ENCODE data around the gene THAP9. TPM values are rescaled to one million over a fixed set of nuclear protein-coding genes. Genes with fewer than 3 reads are reported as not detected.
"Not testable (repeated sequence)": the region's sequence is repeated elsewhere in the genome, so short reads cannot be mapped to it uniquely, and the experiment has no call there.

The THAP9 gene
- total RNA-seq, 1 experiment from 2014 or later, result 8.9 TPM

GRCh38 chr4:82893942-82894341 lies 6.6 kb upstream of the THAP9 start:
- no peak for DNase-seq (ENCODE audit: extremely low read depth, low read depth)

- DNase-seq (ENCODE audit: extremely low read depth, low read depth), result no peak
Measured at GRCh38 chr4:82896755-82897154, 3.8 kb upstream of the THAP9 start.

- DNase-seq (ENCODE audit: extremely low read depth, low read depth), result no peak
Measured at GRCh38 chr4:82898322-82899243, 2.0 kb upstream of the THAP9 start.

- no peak for DNase-seq (ENCODE audit: extremely low read depth, low read depth)
Measured at GRCh38 chr4:82899374-82900065, 1.0 kb upstream of the THAP9 start.

- DNase-seq (ENCODE audit: extremely low read depth, low read depth), result no peak
Measured at GRCh38 chr4:82900066-82900410, 497 bp upstream of the THAP9 start.

GRCh38 chr4:82901183-82901718 lies 716 bp downstream of the THAP9 start:
- no peak for DNase-seq (ENCODE audit: extremely low read depth, low read depth)

- no peak for DNase-seq (ENCODE audit: extremely low read depth, low read depth)
Measured at GRCh38 chr4:82903737-82904136, 3.2 kb downstream of the THAP9 start.

GRCh38 chr4:82905205-82905604 lies 4.7 kb downstream of the THAP9 start:
- DNase-seq (ENCODE audit: extremely low read depth, low read depth), result no peak

- no peak for DNase-seq (ENCODE audit: extremely low read depth, low read depth)
Measured at GRCh38 chr4:82906469-82906868, 5.9 kb downstream of the THAP9 start.

- no peak for DNase-seq (ENCODE audit: extremely low read depth, low read depth)
Measured at GRCh38 chr4:82909326-82909725, 8.8 kb downstream of the THAP9 start.

GRCh38 chr4:82913305-82913704 lies 12.8 kb downstream of the THAP9 start:
- DNase-seq (ENCODE audit: extremely low read depth, low read depth), result no peak

- not testable (repeated sequence) for DNase-seq (ENCODE audit: extremely low read depth, low read depth)
Measured at GRCh38 chr4:82913968-82914367, 13.4 kb downstream of the THAP9 start.

- no peak for DNase-seq (ENCODE audit: extremely low read depth, low read depth)
Measured at GRCh38 chr4:82918091-82918490, 17.6 kb downstream of the THAP9 start.

GRCh38 chr4:82919386-82919785 lies 18.9 kb downstream of the THAP9 start:
- no peak for DNase-seq (ENCODE audit: extremely low read depth, low read depth)

GRCh38 chr4:82921795-82922194 lies 21.3 kb downstream of the THAP9 start:
- no peak for DNase-seq (ENCODE audit: extremely low read depth, low read depth)

- DNase-seq (ENCODE audit: extremely low read depth, low read depth), result no peak
Measured at GRCh38 chr4:82930848-82931755, 30.6 kb downstream of the THAP9 start.

- no peak for DNase-seq (ENCODE audit: extremely low read depth, low read depth)
Measured at GRCh38 chr4:82934441-82934840, 33.9 kb downstream of the THAP9 start.

GRCh38 chr4:82939414-82939813 lies 38.9 kb downstream of the THAP9 start:
- DNase-seq (ENCODE audit: extremely low read depth, low read depth), result no peak

GRCh38 chr4:82947498-82947897 lies 47.0 kb downstream of the THAP9 start:
- DNase-seq (ENCODE audit: extremely low read depth, low read depth), result no peak

- DNase-seq (ENCODE audit: extremely low read depth, low read depth), result no peak
Measured at GRCh38 chr4:82948647-82949204, 48.2 kb downstream of the THAP9 start.

Data from NCI-H460 (cell line).